B cell (primary cell): ENCODE measurements around the gene A1CF. TPM values are rescaled to one million over a fixed set of nuclear protein-coding genes. Genes with fewer than 3 reads are reported as not detected.

Experiments
- ATAC-seq: fragments of 200-7000 bp; cut with Tn5 transposase; one replicate; pipeline ENCODE4 v1.10.0; 2021; ENCODE audit warnings: low read depth, mild to moderate bottlenecking, moderate number of reproducible peaks, moderate library complexity
- CTCF ChIA-PET: fragments of 350-600 bp; sonication (Branson Sonifier 250); formaldehyde crosslinking; loops from one replicate; lab custom pipeline; 2021; ENCODE audit warnings: antibody characterized with exemption, inconsistent platforms; lab: Charles Lee
- POLR2A ChIA-PET: fragments of 350-600 bp; sonication (Branson Sonifier 250); formaldehyde crosslinking; loops from one replicate; lab custom pipeline; 2021; ENCODE audit warnings: antibody characterized with exemption; lab: Charles Lee
- DNase-seq: peaks from one replicate; pipeline ENCODE4 v3.0.0; 2013
- H2AFZ ChIP-seq: 2 replicates; pipeline ENCODE4 v1.6.1; 2012; ENCODE audit warnings: mild to moderate bottlenecking, low read depth, low read length; ENCODE audit not compliant: insufficient read depth, poor library complexity, severe bottlenecking
- H3K27ac ChIP-seq, 2 donors: 1 replicate in 1 of 2; 2 replicates in 1 of 2; pipeline ENCODE4 v1.5.1; 2012 to 2013; ENCODE audit warnings: low read length in 2 of 2, mild to moderate bottlenecking in 2 of 2, moderate library complexity in 1 of 2
- H3K27me3 ChIP-seq, 4 experiments: fragments of 200-600 bp in 1 of 4; sonication (generic) in 1 of 4; replicated peaks in 1 of 4; 1 replicate in 2 of 4; 2 replicates in 2 of 4; pipeline versions ENCODE4 v1.6.1 to v1.7.0; 2013 to 2016; ENCODE audit warnings: low read length in 3 of 4, mild to moderate bottlenecking in 2 of 4, mixed read lengths in 1 of 4, moderate library complexity in 1 of 4; ENCODE audit not compliant: insufficient read depth in 4 of 4, control insufficient read depth in 3 of 4; ENCODE audit errors: control extremely low read depth in 1 of 4
- H3K36me3 ChIP-seq, 2 experiments: replicated peaks in 1 of 2; 1 replicate in 1 of 2; 2 replicates in 1 of 2; pipeline versions ENCODE4 v1.6.1 to v1.7.1; 2013; ENCODE audit warnings: low read length in 1 of 2; ENCODE audit not compliant: insufficient read depth in 2 of 2, control insufficient read depth in 1 of 2; ENCODE audit errors: control extremely low read depth in 1 of 2, extremely low read depth in 1 of 2
- H3K4me1 ChIP-seq, 2 donors: fragments of 200-600 bp in 1 of 2; sonication (generic) in 1 of 2; 1 replicate in 1 of 2; 2 replicates in 1 of 2; pipeline versions ENCODE4 v1.5.1 to v1.6.1; 2013 to 2017; ENCODE audit warnings: low read length in 2 of 2; ENCODE audit not compliant: control insufficient read depth in 2 of 2, insufficient read depth in 2 of 2
- H3K4me2 ChIP-seq: replicated peaks from 2 replicates; pipeline ENCODE3; 2012; ENCODE audit warnings: mild to moderate bottlenecking, low read depth, low read length; ENCODE audit not compliant: poor library complexity, severe bottlenecking
- H3K4me3 ChIP-seq, 5 experiments: fragments of 200-600 bp in 1 of 5; sonication (generic) in 1 of 5; 1 replicate in 3 of 5; 2 replicates in 2 of 5; pipeline versions ENCODE4 v1.5.1 to v1.7.0; 2011 to 2016; ENCODE audit warnings: low read length in 4 of 5, mild to moderate bottlenecking in 4 of 5, low read depth in 2 of 5, control low read depth in 1 of 5, moderate library complexity in 1 of 5; ENCODE audit not compliant: insufficient read depth in 1 of 5; ENCODE audit errors: control extremely low read depth in 1 of 5, extremely low read depth in 1 of 5
- H3K79me2 ChIP-seq: fragments of 200-600 bp; sonication (generic); one replicate; pipeline ENCODE4 v1.6.0; 2016; ENCODE audit warnings: low read length; ENCODE audit not compliant: control insufficient read depth, insufficient read depth
- H3K9ac ChIP-seq: fragments of 200-600 bp; sonication (generic); 2 replicates; pipeline ENCODE4 v1.6.1; 2017; ENCODE audit warnings: mild to moderate bottlenecking, low read length, moderate library complexity
- H3K9me3 ChIP-seq, 3 donors: one replicate each; pipeline versions ENCODE4 v1.6.1 to v1.7.1; 2013; ENCODE audit warnings: low read length in 2 of 3; ENCODE audit not compliant: control insufficient read depth in 2 of 3, insufficient read depth in 1 of 3; ENCODE audit errors: control extremely low read depth in 1 of 3
- H4K20me1 ChIP-seq: 2 replicates; pipeline ENCODE4 v1.6.0; 2012; ENCODE audit warnings: mild to moderate bottlenecking, low read length; ENCODE audit not compliant: insufficient read depth, control insufficient read depth, poor library complexity, severe bottlenecking
- H3K27ac Mint-ChIP-seq: one replicate; pipeline ENCODE4 v1.8.0; 2021; ENCODE audit warnings: mixed read lengths
- H3K27me3 Mint-ChIP-seq: one replicate; pipeline ENCODE4 v1.8.0; 2021; ENCODE audit warnings: mixed read lengths
- H3K4me1 Mint-ChIP-seq: one replicate; pipeline ENCODE4 v1.8.0; 2021; ENCODE audit warnings: mixed read lengths
- H3K4me3 Mint-ChIP-seq: one replicate; pipeline ENCODE4 v1.8.0; 2021; ENCODE audit warnings: mixed read lengths
- H3K9me3 Mint-ChIP-seq: one replicate; pipeline ENCODE4 v1.8.0; 2022; ENCODE audit warnings: mixed read lengths; ENCODE audit not compliant: insufficient read depth
- CTCF ChIP-seq: fragments of 200-600 bp; IDR thresholded peaks from one replicate; pipeline ENCODE4 v1.8.0; 2022; ENCODE audit warnings: antibody characterized with exemption, mild to moderate bottlenecking
- EZH2 ChIP-seq: IDR thresholded peaks from 2 replicates; pipeline ENCODE4 v1.6.1; 2012; ENCODE audit warnings: borderline replicate concordance, low read depth, mild to moderate bottlenecking, moderate library complexity, low read length; ENCODE audit not compliant: insufficient read depth, poor library complexity, severe bottlenecking
- WGBS: methylation state at CpG from one replicate; pipeline ENCODE4 v1.1.5; 2013; ENCODE audit warnings: missing lambda C conversion rate; ENCODE audit not compliant: insufficient coverage; 5-methylcytosine and 5-hydroxymethylcytosine counted together
- intact Hi-C: fragments of 100-400 bp; cut with micrococcal nuclease; formaldehyde crosslinking; loops from one replicate; pipeline ENCODE4 v1.10.0; 2022
- polyA plus RNA-seq: library from polyadenylated mRNA; depleted of rRNA; stranded (reverse); fragments of >200 nt; gene quantifications from 2 replicates; pipeline ENCODE4 v1.2.3, GENCODE V29; 2012
- total RNA-seq, 2 donors: library from RNA; stranded (reverse); fragments of 120-200 nt in 1 of 2; gene quantifications; 1 replicate in 1 of 2; 2 replicates in 1 of 2; pipeline versions ENCODE4 v1.2.3 to v1.2.4, GENCODE V29; 2013 to 2022

The A1CF gene
- total and polyA plus RNA-seq, 2 donors (not counting 1 experiment from before 2014, with no cell fraction given), result not detected

GRCh38 chr10:50919010-50919409 lies 33.6 kb upstream of the A1CF start:
- Histone ChIP-seq H3K27me3 (peaks cover 0 to 2% (median 0%) of the 10 kb centered on the region in 4 experiments), H3K4me2 (no peak overlapping the region), H3K9me3 (peaks cover 0 to 13% (median 8%) of the 10 kb centered on the region in 3 donors), H3K4me1 (no peaks in the 10 kb centered on the region), H3K4me3 (no peak overlapping the region), H3K9ac (no peak overlapping the region), H3K36me3 (no peaks in the 10 kb centered on the region), H3K27ac (no peak overlapping the region), H3K79me2 (no peaks in the 10 kb centered on the region), H4K20me1 (no peaks in the 10 kb centered on the region), H2AFZ (no peak overlapping the region)
- CTCF ChIA-PET, result no interaction called here
- Mint-ChIP-seq H3K9me3 (peaks cover 6% of the 10 kb centered on the region), H3K4me1 (no peaks in the 10 kb centered on the region), H3K4me3 (no peak overlapping the region), H3K27me3 (peaks cover 4% of the 10 kb centered on the region), H3K27ac (no peak overlapping the region)
- POLR2A ChIA-PET, result no interaction called here
- DNase-seq (no peak), ATAC-seq (no peak)
- TF ChIP-seq CTCF (no peak), EZH2 (no peak)
- WGBS, result no CpG with 5 or more reads among the region's 3 CpGs
- intact Hi-C loops, result no loop called here

DNA sequence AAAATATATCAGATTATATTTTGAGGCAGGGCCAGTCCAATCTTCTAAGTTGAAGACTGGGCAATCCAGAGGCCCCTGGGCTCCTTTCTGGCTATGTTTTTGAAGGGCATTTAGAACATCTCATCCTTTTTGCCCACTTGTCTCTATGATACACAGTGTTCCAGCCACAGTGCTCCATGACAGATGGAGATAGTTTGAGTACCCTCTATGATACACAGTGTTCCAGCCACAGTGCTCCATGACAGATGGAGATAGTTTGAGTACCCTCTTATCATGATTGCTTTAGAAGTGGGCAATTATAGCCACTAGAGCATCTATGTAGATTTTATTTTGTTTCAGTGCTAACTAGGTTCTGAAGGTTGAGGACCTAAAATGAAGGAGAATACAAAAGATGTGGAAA lies 33.1 kb upstream of the A1CF start:
- ChIA-PET CTCF (no interaction called here), POLR2A (no interaction called here)
- Mint-ChIP-seq H3K9me3 (peaks cover 3% of the 10 kb centered on the region), H3K4me3 (no peak overlapping the region), H3K27ac (no peak overlapping the region), H3K27me3 (peaks cover 4% of the 10 kb centered on the region), H3K4me1 (no peaks in the 10 kb centered on the region)
- no peak for TF ChIP-seq CTCF
- TF ChIP-seq EZH2, result no peak
- Histone ChIP-seq H3K4me3 (no peak overlapping the region), H3K4me1 (no peaks in the 10 kb centered on the region), H3K27ac (no peak overlapping the region), H3K9me3 (peaks cover 0 to 8% (median 7%) of the 10 kb centered on the region in 3 donors), H3K27me3 (peaks cover 0 to 2% (median 0%) of the 10 kb centered on the region in 4 experiments), H3K9ac (no peak overlapping the region), H4K20me1 (no peaks in the 10 kb centered on the region), H3K36me3 (no peaks in the 10 kb centered on the region), H3K79me2 (no peaks in the 10 kb centered on the region), H2AFZ (no peak overlapping the region), H3K4me2 (no peak overlapping the region)
- DNase-seq (no peak), ATAC-seq (no peak)
- intact Hi-C loops, result no loop called here
